Testis (tissue), 3 donors: Measurements from ENCODE around the gene MCC. TPM values are rescaled to one million over a fixed set of nuclear protein-coding genes. Genes with fewer than 3 reads are reported as not detected.
"Not testable (repeated sequence)": the region's sequence is repeated elsewhere in the genome, so short reads cannot be mapped to it uniquely, and the experiment has no call there.

Experiments
- DNase-seq: peaks from one replicate; pipeline ENCODE4 v3.0.0-alpha.2; 2019
- H3K27ac ChIP-seq, 2 donors: fragments of 200-600 bp; sonication (generic); one replicate each; pipeline ENCODE4 v1.5.1; 2019
- H3K27me3 ChIP-seq: fragments of 200-600 bp; sonication (generic); one replicate; pipeline ENCODE4 v1.5.1; 2019
- H3K36me3 ChIP-seq: fragments of 200-600 bp; sonication (generic); one replicate; pipeline ENCODE4 v1.5.1; 2017; ENCODE audit warnings: low read depth; ENCODE audit errors: missing control alignments
- H3K4me1 ChIP-seq: fragments of 200-600 bp; sonication (generic); one replicate; pipeline ENCODE4 v1.5.1; 2019
- H3K4me3 ChIP-seq, 2 donors: fragments of 200-600 bp; sonication (generic); one replicate each; pipeline ENCODE4 v1.5.1; 2017 to 2019
- H3K9me3 ChIP-seq: fragments of 200-600 bp; sonication (generic); one replicate; pipeline ENCODE4 v1.5.1; 2017
- CTCF ChIP-seq, 3 experiments: fragments of 450-650 bp in 2 of 3; fragments of 200-600 bp in 1 of 3; sonication (generic) in 1 of 3; IDR thresholded peaks; one replicate each; pipeline ENCODE4 v1.5.1; 2016 to 2019; ENCODE audit warnings: antibody characterized with exemption in 3 of 3, mild to moderate bottlenecking in 2 of 3, moderate library complexity in 1 of 3
- POLR2A ChIP-seq: fragments of 450-650 bp; IDR thresholded peaks from one replicate; pipeline ENCODE4 v1.6.1; 2017; ENCODE audit warnings: antibody characterized with exemption, mild to moderate bottlenecking, moderate library complexity
- WGBS, 2 donors: methylation state at CpG; one replicate each; pipeline ENCODE4 v1.1.5; 2018; 5-methylcytosine and 5-hydroxymethylcytosine counted together
- intact Hi-C: fragments of 100-400 bp; cut with DNase I; formaldehyde crosslinking; loops from one replicate; pipeline ENCODE4 v1.15.1; 2023; ENCODE audit warnings: low total_unique reads
- polyA plus RNA-seq: library from polyadenylated mRNA; stranded (reverse); fragments of 350-450 nt; fragmentation: Illumina TruSeq; extraction: RNeasy Lipid Tissue Mini Kit (QIAGEN cat#74804); gene quantifications from one replicate; pipeline ENCODE4 v1.2.3, GENCODE V29; 2014; ENCODE audit warnings: low read depth, low replicate concordance; ENCODE audit not compliant: insufficient read depth
- total RNA-seq, 2 donors: library from RNA; depleted of rRNA; stranded (reverse); fragments of >200 nt; gene quantifications; one replicate each; pipeline ENCODE4 v1.2.3, GENCODE V29; 2016

The MCC gene
- total and polyA plus RNA-seq, 3 donors from 2014 or later: 7.1 to 23.7 (median 21.4) TPM

- no peaks in the 10 kb centered on the region for H3K36me3 ChIP-seq
- TF ChIP-seq CTCF (IDR thresholded peaks at IDR 0.05): no peak
- TF ChIP-seq POLR2A: no peak
- WGBS, 2 donors: 87 to 95% methylated on average over 5 of the region's 5 CpGs
- no peaks in the 10 kb centered on the region for H3K27me3 ChIP-seq
- peaks cover 5% of the 10 kb centered on the region for H3K4me1 ChIP-seq
- no peak overlapping the region for H3K4me3 ChIP-seq
- DNase-seq: no peak
- intact Hi-C loops: no loop called here
- no peak overlapping the region for H3K27ac ChIP-seq
- H3K9me3 ChIP-seq: no peaks in the 10 kb centered on the region
These were observed 406.2 kb downstream of the MCC start for GRCh38 chr5:113081881-113082546.

- no peak for DNase-seq
- no peak overlapping the region for H3K27ac ChIP-seq
- no peaks in the 10 kb centered on the region for H3K27me3 ChIP-seq
- 71 to 76% methylated on average over 4 of the region's 4 CpGs for WGBS, 2 donors
- no peak overlapping the region for H3K4me3 ChIP-seq
- no peaks in the 10 kb centered on the region for H3K36me3 ChIP-seq
- H3K4me1 ChIP-seq: no peaks in the 10 kb centered on the region
- TF ChIP-seq CTCF (IDR thresholded peaks at IDR 0.05) (no peak), POLR2A (no peak)
- intact Hi-C loops: no loop called here
- no peaks in the 10 kb centered on the region for H3K9me3 ChIP-seq
These were observed 407.0 kb downstream of the MCC start for GRCh38 chr5:113081091-113081839.

GRCh38 chr5:113076649-113077048, 411.6 kb downstream of the MCC start:
- H3K9me3 ChIP-seq, intact Hi-C loops, H3K4me1 ChIP-seq, H3K4me3 ChIP-seq, H3K27ac ChIP-seq, DNase-seq, H3K36me3 ChIP-seq, H3K27me3 ChIP-seq: not testable (repeated sequence)
- 90 to 95% methylated on average over 2 of the region's 2 CpGs for WGBS, 2 donors

- Histone ChIP-seq H3K36me3 (no peaks in the 10 kb centered on the region), H3K4me1 (no peaks in the 10 kb centered on the region), H3K9me3 (no peaks in the 10 kb centered on the region), H3K27me3 (no peaks in the 10 kb centered on the region), H3K27ac (no peak overlapping the region), H3K4me3 (no peak overlapping the region)
- intact Hi-C loops: no loop called here
- DNase-seq: no peak
- 92 to 95% methylated on average over 13 to 21 of the region's 21 CpGs for WGBS, 2 donors
- no peak for TF ChIP-seq CTCF (IDR thresholded peaks at IDR 0.05)
- TF ChIP-seq POLR2A: no peak
These were observed 413.2 kb downstream of the MCC start for GRCh38 chr5:113075019-113075418.

- H3K4me1 ChIP-seq, H3K27ac ChIP-seq, H3K4me3 ChIP-seq, H3K27me3 ChIP-seq, intact Hi-C loops, H3K9me3 ChIP-seq, DNase-seq, H3K36me3 ChIP-seq: not testable (repeated sequence)
- WGBS, 2 donors: 83 to 92% methylated on average over 7 to 11 of the region's 11 CpGs
These were observed 414.6 kb downstream of the MCC start for GRCh38 chr5:113073629-113074034.
